ENCODE results near the gene PTMA. TPM values are rescaled to one million over a fixed set of nuclear protein-coding genes. Genes with fewer than 3 reads are reported as not detected.

Gene PTMA
- total RNA-seq, 2 experiments from 2014 or later = 2,780 to 3,053 TPM

DNA sequence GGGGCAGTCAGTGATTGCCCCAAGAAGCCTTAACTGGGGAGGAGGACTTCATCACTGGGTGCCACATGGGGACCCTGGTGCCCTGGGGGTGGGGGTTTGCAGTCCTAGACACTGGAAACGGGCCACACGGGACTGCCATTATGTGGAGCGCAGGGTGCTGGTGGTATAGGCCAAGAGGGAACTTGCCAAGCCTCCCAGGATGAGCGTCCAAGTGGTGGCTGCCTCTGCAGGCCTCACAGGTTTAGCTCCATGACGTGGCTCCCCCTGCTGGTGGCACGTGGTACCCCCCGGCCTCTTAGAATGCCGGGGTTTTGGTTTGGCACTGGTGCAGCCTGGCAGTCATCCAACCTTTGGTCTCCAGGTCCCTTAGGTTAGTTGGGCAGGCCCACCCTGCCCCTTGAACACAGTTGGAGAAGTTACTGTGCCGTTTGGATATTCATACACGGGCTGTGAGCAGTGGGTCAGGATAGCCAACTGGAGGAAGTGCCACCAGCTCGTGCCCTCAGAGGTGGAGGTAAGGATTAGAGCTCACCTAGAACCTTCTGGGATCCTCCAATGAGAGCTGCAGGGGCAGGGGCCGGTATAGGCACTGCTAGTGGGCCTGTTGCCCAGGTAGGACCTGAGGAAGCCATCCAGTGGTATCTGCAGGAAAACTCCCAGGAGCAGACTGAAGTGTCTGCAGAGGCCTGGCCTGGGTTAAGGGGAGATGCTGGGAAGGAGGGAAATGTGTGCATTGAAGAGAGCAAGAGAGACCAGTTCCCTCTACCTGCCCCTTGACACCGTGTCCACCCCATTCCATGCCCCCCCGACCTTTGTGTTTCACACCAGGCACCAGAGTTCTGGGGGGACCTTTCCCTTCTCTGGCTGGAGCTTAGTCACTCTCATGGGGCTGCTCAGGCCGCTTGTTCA is 5.7 kb downstream of the PTMA start:
- BruUV-seq (replicated peaks) = no TSS peak
- Histone ChIP-seq H3K9me3 (ENCODE audit: low read length) (no peaks in the 10 kb centered on the region), H3K79me2 (ENCODE audit: insufficient read depth, low read depth, low read length) (peaks cover 41% of the 10 kb centered on the region), H3K4me3 (ENCODE audit: low read depth, low read length, poor library complexity, severe bottlenecking) (peak overlapping the region; percentile 18), H3K9me2 (ENCODE audit: insufficient read depth, low read length) (no peaks in the 10 kb centered on the region), H4K20me1 (ENCODE audit: insufficient read depth, low read length) (peaks cover 20% of the 10 kb centered on the region), H3K4me1 (ENCODE audit: insufficient read depth, low read length, poor library complexity, severe bottlenecking) (peaks cover 63% of the 10 kb centered on the region), H3K4me2 (ENCODE audit: low read length) (peak overlapping the region; percentile 35), H2AFZ (ENCODE audit: low read length) (no peak overlapping the region), H3K27ac (ENCODE audit: low read depth, low read length, poor library complexity, severe bottlenecking) (peak overlapping the region; percentile 68), H3K36me3 (ENCODE audit: insufficient read depth, low read length) (peaks cover 65% of the 10 kb centered on the region)
- TF ChIP-seq, protein P1, sequence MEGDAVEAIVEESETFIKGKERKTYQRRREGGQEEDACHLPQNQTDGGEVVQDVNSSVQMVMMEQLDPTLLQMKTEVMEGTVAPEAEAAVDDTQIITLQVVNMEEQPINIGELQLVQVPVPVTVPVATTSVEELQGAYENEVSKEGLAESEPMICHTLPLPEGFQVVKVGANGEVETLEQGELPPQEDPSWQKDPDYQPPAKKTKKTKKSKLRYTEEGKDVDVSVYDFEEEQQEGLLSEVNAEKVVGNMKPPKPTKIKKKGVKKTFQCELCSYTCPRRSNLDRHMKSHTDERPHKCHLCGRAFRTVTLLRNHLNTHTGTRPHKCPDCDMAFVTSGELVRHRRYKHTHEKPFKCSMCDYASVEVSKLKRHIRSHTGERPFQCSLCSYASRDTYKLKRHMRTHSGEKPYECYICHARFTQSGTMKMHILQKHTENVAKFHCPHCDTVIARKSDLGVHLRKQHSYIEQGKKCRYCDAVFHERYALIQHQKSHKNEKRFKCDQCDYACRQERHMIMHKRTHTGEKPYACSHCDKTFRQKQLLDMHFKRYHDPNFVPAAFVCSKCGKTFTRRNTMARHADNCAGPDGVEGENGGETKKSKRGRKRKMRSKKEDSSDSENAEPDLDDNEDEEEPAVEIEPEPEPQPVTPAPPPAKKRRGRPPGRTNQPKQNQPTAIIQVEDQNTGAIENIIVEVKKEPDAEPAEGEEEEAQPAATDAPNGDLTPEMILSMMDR (conservative IDR thresholded peaks at IDR 0.05; ENCODE audit: low read length) = peak; percentile 94
- no peak for TF ChIP-seq EZH2phosphoT487 (IDR thresholded peaks at IDR 0.05; ENCODE audit: borderline replicate concordance, low read depth, low read length)
- CTCF ChIA-PET (ENCODE audit: unreplicated experiment) = interaction anchor here (1.3 to 4.5 kb wide), 4 partner anchors 28 to 101 kb away, joined by 3 to 49 read pairs (median 8); no protein-coding TSS in a partner anchor
- POLR2A ChIA-PET = interaction anchor here (0.6 to 3.2 kb wide), 8 partner anchors 30 to 657 kb away, joined by 3 to 29 read pairs (median 8); partner anchors contain the start of gene NCL
- peak; percentile 91 for DNase-seq (ENCODE audit: low spot score)
- intact Hi-C loops (cut with micrococcal nuclease; ENCODE audit: unreplicated experiment) = loop anchor here (2.0 to 10.0 kb wide), 3 partner anchors 27 to 249 kb away; partner anchors contain the start of gene NCL

GRCh38 chr2:231714639-231715498 is 6.5 kb downstream of the PTMA start:
- H3K27ac ChIP-seq (ENCODE audit: low read depth, low read length, poor library complexity, severe bottlenecking) = peak overlapping the region; percentile 68
- ChIA-PET CTCF (ENCODE audit: unreplicated experiment) (interaction anchor here (0.6 to 4.5 kb wide), 4 partner anchors 29 to 102 kb away, joined by 5 to 49 read pairs (median 8); no protein-coding TSS in a partner anchor), POLR2A (interaction anchor here (1.6 to 3.2 kb wide), 6 partner anchors 31 to 251 kb away, joined by 4 to 29 read pairs (median 8); partner anchors contain the start of gene NCL)
- H2AFZ ChIP-seq (ENCODE audit: low read length) = no peak overlapping the region
- H4K20me1 ChIP-seq (ENCODE audit: insufficient read depth, low read length) = peaks cover 20% of the 10 kb centered on the region
- H3K9me3 ChIP-seq (ENCODE audit: low read length) = no peaks in the 10 kb centered on the region
- H3K9me2 ChIP-seq (ENCODE audit: insufficient read depth, low read length) = no peaks in the 10 kb centered on the region
- TF ChIP-seq, protein P1 (conservative IDR thresholded peaks at IDR 0.05; ENCODE audit: low read length) = peak; percentile 94
- TF ChIP-seq EZH2phosphoT487 (IDR thresholded peaks at IDR 0.05; ENCODE audit: borderline replicate concordance, low read depth, low read length) = no peak
- peaks cover 56% of the 10 kb centered on the region for H3K36me3 ChIP-seq (ENCODE audit: insufficient read depth, low read length)
- peaks cover 32% of the 10 kb centered on the region for H3K79me2 ChIP-seq (ENCODE audit: insufficient read depth, low read depth, low read length)
- peaks cover 66% of the 10 kb centered on the region for H3K4me1 ChIP-seq (ENCODE audit: insufficient read depth, low read length, poor library complexity, severe bottlenecking)
- DNase-seq (ENCODE audit: low spot score) = peak; percentile 89
- H3K4me2 ChIP-seq (ENCODE audit: low read length) = peak overlapping the region; percentile 25; the same call in 1 of the 2 replicates
- H3K4me3 ChIP-seq (ENCODE audit: low read depth, low read length, poor library complexity, severe bottlenecking) = no peak overlapping the region
- intact Hi-C loops (cut with micrococcal nuclease; ENCODE audit: unreplicated experiment) = loop anchor here (1.0 to 10.0 kb wide), 7 partner anchors 28 to 250 kb away; partner anchors contain the start of gene NCL
- BruUV-seq (replicated peaks) = no TSS peak
